Measurements from ENCODE around the gene HTT-AS. TPM values are rescaled to one million over a fixed set of nuclear protein-coding genes. Genes with fewer than 3 reads are reported as not detected.

HTT-AS gene
- total RNA-seq, 1 experiment from 2014 or later = not detected

- POLR2A ChIA-PET (ENCODE audit: low non-redundant PET) = no interaction called here
- Histone ChIP-seq H3K9me3 (ENCODE audit: low read depth, low read length, poor library complexity, severe bottlenecking) (no peaks in the 10 kb centered on the region), H3K36me3 (ENCODE audit: insufficient read depth, low read length, poor library complexity, severe bottlenecking) (no peaks in the 10 kb centered on the region), H3K27ac (ENCODE audit: low read depth, low read length, poor library complexity, severe bottlenecking) (no peak overlapping the region), H3K4me3 (ENCODE audit: low read depth, low read length, poor library complexity, severe bottlenecking) (no peak overlapping the region), H3K4me1 (ENCODE audit: insufficient read depth, low read length, poor library complexity, severe bottlenecking) (no peaks in the 10 kb centered on the region), H3K27me3 (replicated peaks; ENCODE audit: insufficient read depth, low read depth, low read length, poor library complexity) (no peaks in the 10 kb centered on the region)
- no peak for DNase-seq (ENCODE audit: low spot score)
- intact Hi-C loops (cut with micrococcal nuclease; ENCODE audit: unreplicated experiment) = no loop called here
- TF ChIP-seq EZH2 (IDR thresholded peaks at IDR 0.05; ENCODE audit: borderline replicate concordance, low read depth, low read length, poor library complexity, severe bottlenecking) (no peak), CTCF (conservative IDR thresholded peaks at IDR 0.05; ENCODE audit: low read depth, low read length) (no peak)
- CTCF ChIA-PET = no interaction called here
- no TSS peak for BruUV-seq (replicated peaks)
These were observed 48.5 kb downstream of the HTT-AS start for GRCh38 chr4:3025881-3026280.

DNA sequence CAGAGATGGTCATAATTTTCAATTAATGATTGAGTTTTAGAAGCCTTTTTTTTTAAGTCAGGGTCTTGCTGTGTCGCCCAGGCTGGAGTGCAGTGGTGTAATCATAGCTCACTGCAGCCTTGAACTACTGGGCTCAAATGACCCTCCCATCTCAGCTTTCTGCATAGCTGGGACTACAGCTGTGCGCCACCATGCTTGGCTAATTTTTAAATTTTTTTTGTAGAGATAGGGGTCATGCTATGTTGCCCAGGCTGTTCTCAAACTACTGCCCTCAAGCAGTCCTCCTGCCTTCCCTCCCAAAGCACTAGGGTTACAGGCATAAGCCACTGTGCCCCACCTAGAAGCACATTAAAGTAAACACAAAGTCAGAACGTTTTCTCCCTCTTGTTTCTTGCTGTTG is 51.7 kb downstream of the HTT-AS start:
- Histone ChIP-seq H3K4me1 (ENCODE audit: insufficient read depth, low read length, poor library complexity, severe bottlenecking) (no peaks in the 10 kb centered on the region), H3K36me3 (ENCODE audit: insufficient read depth, low read length, poor library complexity, severe bottlenecking) (no peaks in the 10 kb centered on the region), H3K27me3 (replicated peaks; ENCODE audit: insufficient read depth, low read depth, low read length, poor library complexity) (no peaks in the 10 kb centered on the region), H3K4me3 (ENCODE audit: low read depth, low read length, poor library complexity, severe bottlenecking) (no peak overlapping the region), H3K9me3 (ENCODE audit: low read depth, low read length, poor library complexity, severe bottlenecking) (no peaks in the 10 kb centered on the region), H3K27ac (ENCODE audit: low read depth, low read length, poor library complexity, severe bottlenecking) (no peak overlapping the region)
- BruUV-seq (replicated peaks) = no TSS peak
- ChIA-PET CTCF (no interaction called here), POLR2A (ENCODE audit: low non-redundant PET) (no interaction called here)
- intact Hi-C loops (cut with micrococcal nuclease; ENCODE audit: unreplicated experiment) = no loop called here
- TF ChIP-seq CTCF (conservative IDR thresholded peaks at IDR 0.05; ENCODE audit: low read depth, low read length) = no peak
- no peak for TF ChIP-seq EZH2 (IDR thresholded peaks at IDR 0.05; ENCODE audit: borderline replicate concordance, low read depth, low read length, poor library complexity, severe bottlenecking)
- no peak for DNase-seq (ENCODE audit: low spot score)

GRCh38 chr4:3022112-3022511 is 52.2 kb downstream of the HTT-AS start:
- BruUV-seq (replicated peaks) = no TSS peak
- H3K4me1 ChIP-seq (ENCODE audit: insufficient read depth, low read length, poor library complexity, severe bottlenecking) = no peaks in the 10 kb centered on the region
- DNase-seq (ENCODE audit: low spot score) = no peak
- intact Hi-C loops (cut with micrococcal nuclease; ENCODE audit: unreplicated experiment) = no loop called here
- H3K27ac ChIP-seq (ENCODE audit: low read depth, low read length, poor library complexity, severe bottlenecking) = no peak overlapping the region
- H3K36me3 ChIP-seq (ENCODE audit: insufficient read depth, low read length, poor library complexity, severe bottlenecking) = no peaks in the 10 kb centered on the region
- TF ChIP-seq CTCF (conservative IDR thresholded peaks at IDR 0.05; ENCODE audit: low read depth, low read length) = no peak
- TF ChIP-seq EZH2 (IDR thresholded peaks at IDR 0.05; ENCODE audit: borderline replicate concordance, low read depth, low read length, poor library complexity, severe bottlenecking) = no peak
- H3K9me3 ChIP-seq (ENCODE audit: low read depth, low read length, poor library complexity, severe bottlenecking) = no peaks in the 10 kb centered on the region
- H3K27me3 ChIP-seq (replicated peaks; ENCODE audit: insufficient read depth, low read depth, low read length, poor library complexity) = no peaks in the 10 kb centered on the region
- POLR2A ChIA-PET (ENCODE audit: low non-redundant PET) = no interaction called here
- CTCF ChIA-PET = no interaction called here
- no peak overlapping the region for H3K4me3 ChIP-seq (ENCODE audit: low read depth, low read length, poor library complexity, severe bottlenecking)
